GM19239 (cell line): Measurements from ENCODE around the gene CEP112.

Source experiments
- DNase-seq: peaks from one replicate; pipeline ENCODE4 v3.0.0; 2011; ENCODE audit warnings: low spot score; ENCODE audit not compliant: insufficient read length
- FAIRE-seq: peaks from 2 replicates; lab custom pipeline; 2011; peaks lifted over from hg19 to GRCh38; lab: Jason Lieb, UNC

Gene CEP112

DNA sequence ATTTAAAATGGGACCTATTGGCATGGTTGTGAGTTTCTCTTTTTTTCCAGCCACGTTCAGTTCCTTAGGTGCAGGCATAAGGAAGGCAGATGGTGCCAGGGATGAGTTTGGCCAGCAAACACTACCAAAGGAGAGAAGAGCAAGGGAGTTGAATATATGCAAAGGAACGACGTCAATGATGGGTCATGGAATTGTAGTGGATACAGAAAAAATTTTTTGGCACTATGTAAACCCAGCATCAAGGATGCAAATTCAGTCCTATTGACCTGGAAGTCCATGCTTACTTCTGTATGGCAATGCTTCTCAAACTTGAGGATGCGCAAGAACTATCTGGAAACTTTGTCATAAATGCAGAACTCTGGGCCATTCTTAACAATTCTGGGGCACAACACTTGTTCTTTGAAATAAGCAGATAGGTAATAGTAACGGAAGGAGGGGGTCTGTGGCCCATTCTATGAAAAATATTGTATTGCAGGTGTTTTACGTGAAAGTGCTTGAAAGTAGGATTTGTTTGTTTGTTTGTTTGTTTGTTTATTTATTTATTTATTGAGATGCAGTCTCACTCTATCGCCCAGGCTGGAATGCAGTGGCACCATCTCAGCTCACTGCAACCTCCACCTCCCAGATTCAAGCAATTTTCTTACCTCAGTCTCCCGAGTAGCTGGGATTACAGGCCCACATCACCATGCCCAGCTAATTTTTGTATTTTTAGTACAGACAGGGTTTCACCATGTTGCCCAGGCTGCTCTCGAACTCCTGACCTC, 19.3 kb upstream of the CEP112 start:
- FAIRE-seq = no peak
- no peak for DNase-seq

DNA sequence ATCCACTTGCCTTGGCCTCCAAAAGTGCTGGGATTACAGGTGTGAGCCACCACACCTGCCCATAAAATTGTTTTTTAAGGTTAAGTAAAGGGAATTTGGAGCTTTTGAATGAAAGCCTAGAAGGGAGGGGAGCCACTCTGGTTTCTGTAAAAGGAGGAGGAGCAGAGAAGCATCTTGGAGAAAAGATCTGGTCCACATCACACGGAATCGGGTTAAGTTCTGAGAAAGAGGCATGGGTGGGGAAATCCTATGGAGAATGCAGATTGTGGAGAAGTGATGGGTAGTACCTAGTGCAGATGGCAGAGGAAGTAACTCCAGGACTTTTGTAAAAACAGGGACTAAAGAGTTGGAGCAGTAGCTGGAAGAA, 18.3 kb upstream of the CEP112 start:
- FAIRE-seq (no peak), DNase-seq (no peak)

DNA sequence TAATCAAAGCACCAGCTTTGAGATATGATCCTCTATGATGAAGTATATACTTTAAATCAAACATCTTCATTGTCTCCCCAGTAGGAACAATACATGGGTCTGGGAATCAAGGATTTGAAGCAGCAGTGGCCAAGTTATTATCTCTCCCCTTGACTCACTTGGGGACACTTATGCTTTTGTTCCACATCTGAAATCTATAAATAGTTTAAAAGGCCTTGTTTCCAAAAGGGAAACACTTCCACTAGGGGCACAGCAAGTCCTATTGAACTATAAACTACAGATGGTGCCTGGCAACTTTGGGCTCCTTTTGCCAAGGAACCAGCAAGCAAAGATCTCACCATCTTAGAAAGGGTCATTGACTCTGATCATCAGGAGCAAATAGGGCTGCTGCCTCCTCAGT, 16.0 kb upstream of the CEP112 start:
- FAIRE-seq (no peak), DNase-seq (no peak)

DNA sequence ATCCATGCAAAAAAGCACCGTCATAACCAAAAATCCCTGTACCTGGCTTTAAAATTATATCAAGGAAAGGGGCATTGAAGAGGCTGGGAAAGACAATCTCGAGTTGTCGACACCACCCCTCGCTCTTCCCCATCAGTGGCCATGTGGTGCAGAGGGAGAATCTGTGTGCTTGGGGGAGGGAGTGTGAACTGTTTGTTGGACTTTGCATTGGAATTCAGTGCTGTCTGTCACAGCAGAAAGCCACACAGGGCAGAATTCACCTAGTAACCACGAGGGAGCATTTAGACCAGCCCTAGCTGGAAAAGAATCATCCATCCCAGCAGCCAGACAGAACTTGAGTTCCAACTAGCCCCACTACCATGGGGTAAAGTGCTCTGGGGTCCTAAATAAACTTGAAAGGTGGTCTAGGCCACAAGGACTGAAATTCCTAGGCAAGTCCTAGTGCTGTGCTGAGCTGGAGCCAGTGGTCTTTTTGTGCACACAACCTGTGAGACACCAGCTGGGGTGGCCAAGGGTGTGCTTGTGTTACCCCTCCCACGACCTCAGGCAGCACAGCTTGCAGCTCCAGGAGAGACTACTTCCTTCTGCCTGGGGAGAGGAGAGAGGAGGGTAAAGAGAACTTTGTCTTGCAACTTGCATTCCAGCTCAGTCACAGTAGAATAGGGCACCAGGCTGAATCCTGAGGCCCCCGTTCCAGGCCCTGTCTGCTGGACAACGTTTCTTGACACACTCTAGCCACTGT, 11.5 kb upstream of the CEP112 start:
- DNase-seq = no peak
- FAIRE-seq = no peak

DNA sequence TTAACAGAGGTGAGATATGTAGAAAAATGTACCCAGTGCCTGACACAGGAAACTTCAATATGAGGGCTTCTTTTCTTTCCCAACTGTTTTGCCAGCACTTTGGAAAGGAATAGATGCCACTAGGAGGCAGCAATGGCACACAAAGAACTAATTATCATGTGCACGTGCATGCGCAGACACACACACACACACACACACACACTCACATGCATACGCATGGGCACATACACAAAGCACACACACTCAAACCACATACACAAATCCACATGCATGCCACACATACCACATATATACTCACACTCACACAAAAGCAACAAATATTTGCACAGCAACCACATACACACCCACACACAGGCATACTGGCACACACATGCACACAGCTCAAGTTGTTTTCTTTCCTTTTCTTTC, 8.8 kb upstream of the CEP112 start:
- DNase-seq (no peak), FAIRE-seq (no peak)

DNA sequence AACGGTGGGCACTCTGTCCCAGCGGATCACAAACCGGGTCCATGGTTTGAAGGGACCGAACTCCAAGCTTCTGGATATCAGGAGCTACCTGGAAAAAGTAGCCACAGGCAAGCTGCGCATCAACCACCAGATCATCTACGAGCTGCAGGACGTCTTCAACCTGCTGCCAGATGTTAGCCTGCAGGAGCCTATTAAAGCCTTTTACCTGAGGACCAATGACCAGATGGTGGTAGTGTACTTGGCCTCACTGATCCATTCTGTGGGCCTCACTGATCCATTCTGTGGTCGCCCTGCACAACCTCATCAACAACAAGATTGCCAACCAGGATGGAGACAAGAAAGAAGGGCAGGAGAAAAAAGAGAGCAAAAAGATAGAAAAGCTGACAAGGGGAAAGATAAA, 6.3 kb upstream of the CEP112 start:
- FAIRE-seq (no peak), DNase-seq (no peak)

DNA sequence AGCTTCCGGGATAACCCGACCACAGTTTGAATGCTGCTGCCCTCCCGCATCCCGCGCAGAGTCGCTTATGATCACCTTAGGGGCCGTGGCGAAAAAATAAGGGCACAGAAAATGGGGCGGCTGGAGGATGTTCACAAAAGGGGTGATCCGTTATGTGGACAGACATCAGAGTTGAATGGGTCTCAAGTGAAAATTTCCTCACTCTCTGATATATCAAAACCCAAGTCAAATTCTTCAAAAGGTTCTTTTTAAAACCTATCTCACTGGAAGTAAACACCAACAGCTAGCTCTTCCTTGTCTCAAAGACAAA, 400 bp upstream of the CEP112 start:
- FAIRE-seq (no peak), DNase-seq (no peak)

DNA sequence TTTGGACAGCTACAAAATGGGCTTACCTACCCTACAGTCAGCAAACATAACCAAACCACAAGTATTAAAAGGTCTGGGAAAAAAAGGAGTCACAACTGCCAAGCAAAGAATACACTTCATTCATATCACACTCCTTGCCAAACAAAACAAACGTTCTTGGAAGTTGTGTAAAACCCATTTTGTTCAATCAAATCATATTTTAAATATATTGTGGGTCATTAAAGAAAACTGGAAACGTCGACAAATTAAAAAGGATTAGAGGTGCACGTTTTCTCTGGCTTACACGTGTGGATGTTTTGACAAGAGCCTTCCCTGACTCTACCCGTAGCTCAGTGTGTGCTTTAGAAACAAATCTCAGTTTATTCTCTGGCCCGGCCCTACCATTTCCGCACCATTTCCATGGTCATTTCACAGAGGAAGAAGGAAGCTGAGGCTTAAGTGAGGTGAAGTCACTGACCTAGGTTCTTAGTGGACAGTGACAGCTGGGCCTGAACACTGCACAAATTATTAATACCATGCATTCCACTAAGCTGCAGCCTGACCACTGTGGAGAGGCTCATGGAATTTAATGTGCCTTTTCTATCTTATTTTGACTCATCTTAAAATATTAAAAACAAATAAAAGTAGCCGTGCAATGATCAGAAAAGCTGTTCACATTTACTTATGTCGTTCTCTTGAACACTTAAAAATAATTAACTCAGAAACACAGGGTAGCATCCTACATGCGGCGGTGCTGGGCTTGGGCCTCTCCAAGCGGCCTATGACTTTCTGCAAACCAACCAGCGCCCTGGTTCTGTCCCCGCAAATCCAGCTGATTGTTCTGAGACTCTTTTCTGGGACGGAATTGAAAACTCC, 968 bp downstream of the CEP112 start:
- no peak for DNase-seq
- no peak for FAIRE-seq

DNA sequence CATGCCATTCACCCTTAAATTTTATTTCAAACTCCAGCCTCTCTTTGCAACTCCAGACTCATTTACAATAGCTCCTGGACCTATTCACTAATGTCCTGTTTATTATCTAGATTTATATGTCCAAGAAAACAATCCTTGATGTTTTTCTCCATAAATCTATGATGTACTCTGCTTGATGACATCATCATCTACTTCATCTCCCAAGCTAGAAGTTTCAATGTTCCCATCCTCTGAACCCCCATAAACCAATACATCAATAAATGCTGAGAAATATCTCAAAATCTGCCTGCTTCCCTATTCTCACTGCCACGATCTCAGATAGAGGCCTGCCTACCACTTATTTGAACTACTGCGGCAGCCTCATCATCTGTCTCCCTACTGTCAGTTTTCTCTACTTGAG, 4.2 kb downstream of the CEP112 start:
- DNase-seq = no peak

DNA sequence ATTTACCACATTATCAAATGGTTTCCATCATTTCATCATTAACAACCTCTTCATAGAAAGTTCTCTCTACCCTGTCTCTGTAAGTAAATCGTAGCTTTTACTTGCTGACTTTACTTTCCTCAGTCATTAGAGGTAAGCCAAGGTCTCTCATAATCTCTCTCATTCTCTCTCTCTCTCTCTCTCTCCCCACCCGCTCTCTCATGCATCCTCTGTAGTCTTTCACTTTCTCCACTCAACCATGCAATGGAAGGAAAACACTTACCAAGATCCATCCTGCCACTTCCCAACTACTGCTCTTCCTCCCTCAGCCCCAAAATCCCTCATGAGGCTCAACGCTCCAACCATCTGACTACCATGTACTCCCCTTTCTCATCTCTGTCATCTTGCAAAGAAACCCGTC, 6.1 kb downstream of the CEP112 start:
- no peak for FAIRE-seq
- DNase-seq = no peak

More for the DNA sequence above, 4.2 kb downstream of the CEP112 start:
- no peak for FAIRE-seq

DNA sequence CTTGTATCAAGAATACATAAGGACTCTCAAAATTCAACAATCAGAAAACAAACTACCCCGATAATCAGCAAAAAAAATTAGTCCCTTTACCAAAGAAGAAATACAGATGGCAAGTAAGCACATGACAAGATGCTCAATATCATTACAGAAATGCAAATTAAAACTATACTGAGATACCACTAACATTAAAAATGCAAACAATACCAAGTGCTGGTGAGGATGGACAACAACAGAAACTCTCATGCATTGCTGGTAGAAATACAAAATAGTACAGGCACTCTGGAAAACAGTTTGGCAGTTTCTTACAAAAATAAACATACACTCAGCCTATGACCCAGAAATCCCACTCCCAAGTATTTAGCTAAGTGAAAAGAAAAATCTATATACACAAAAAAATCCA, 7.5 kb downstream of the CEP112 start:
- FAIRE-seq (no peak), DNase-seq (no peak)

DNA sequence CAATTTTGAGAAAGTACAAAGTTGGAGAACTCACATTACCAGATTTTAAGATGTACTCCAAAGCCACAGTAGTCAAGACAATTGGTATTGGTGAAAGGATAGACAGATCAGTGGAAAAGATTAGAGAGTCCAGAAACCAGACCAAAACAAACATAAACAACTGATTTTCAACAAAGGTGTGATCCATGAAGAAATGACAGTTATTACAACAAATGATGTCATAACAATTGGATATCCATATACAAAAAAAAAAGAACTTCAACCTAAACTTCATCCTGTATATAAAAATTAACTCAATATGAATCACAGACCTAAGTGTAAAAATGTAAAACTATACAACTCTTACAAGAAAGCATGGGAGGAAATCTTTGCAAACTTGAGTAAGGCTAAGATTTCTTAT, 8.4 kb downstream of the CEP112 start:
- no peak for FAIRE-seq
- no peak for DNase-seq

DNA sequence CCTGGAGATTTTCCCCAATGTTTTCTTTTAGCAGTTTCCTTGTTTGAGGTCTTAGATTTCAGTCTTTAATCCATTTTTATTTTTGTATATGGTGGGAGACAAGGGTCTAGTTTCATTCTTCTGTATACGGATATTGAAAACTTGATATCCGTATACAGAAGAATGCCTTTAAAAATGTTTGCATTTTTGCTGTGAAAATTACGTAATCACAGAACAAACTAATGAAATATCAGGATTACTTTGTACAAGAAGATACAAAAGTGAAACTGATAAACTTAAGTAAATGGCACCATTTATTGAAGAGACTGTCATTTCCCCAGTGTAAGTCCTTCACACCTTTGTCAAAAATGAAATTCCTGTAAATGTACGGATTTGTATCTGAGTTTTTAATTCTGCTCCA, 13.3 kb downstream of the CEP112 start:
- no peak for DNase-seq
- no peak for FAIRE-seq

DNA sequence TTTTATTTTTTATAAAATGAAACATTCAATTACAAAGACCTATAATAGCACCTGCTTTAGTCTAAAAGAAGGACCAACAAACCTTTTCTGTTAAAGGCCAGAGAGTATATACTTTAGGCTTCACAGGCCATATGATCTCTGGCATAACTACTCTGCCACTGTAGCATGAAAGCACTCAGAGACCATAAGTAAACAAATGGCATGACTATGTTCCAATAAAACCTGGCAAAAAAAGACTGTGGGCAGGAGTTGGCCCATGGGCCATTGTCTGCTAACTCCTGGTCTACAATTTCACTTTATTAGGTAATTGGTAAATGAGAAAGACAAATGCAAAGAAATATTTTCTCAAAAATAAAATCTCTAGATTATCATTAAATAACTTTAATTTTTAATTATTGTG, 14.9 kb downstream of the CEP112 start:
- FAIRE-seq (no peak), DNase-seq (no peak)

DNA sequence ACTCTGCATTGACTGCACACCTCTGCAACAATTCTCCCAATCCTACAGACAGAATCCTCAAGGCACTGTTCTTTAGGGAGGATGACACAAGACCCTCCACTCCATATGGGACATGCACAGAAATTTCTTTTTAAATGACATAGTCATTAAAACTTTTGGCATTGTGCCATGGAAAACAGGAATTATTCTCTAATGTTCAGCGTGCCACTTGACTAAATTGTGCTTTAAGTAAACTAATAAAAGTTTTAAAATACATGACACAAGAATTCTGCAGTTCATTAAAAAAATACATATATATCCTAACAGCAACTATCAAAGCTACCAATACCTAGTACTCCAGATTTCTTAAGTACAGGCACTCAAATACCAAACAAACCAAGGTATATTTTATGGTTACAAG, 16.0 kb downstream of the CEP112 start:
- FAIRE-seq = no peak
- DNase-seq = no peak

DNA sequence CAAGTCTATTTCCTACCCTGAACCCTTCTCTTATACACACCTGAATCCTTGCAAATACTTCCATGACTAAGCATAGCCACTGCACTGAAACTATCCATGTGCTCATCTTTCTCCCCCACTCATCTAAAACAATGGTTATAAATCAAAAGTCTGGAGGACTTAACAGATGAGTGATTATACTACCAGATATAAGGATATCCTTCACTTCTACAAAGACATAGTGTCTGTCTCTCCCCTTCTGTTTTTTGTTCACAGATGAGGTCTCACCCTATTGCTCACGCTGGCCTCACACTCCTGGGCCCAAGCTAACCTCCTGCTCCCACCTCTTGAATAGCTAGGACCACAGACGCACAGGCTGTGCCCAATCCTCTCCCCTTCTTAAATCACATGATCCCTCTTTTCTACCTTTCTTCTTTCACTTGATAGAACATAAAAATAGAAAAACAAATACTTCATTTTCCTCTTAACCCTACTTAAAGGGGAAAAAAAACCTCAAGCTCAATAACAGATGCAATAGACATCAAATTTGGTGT, 19.2 kb downstream of the CEP112 start:
- DNase-seq (no peak), FAIRE-seq (no peak)

DNA sequence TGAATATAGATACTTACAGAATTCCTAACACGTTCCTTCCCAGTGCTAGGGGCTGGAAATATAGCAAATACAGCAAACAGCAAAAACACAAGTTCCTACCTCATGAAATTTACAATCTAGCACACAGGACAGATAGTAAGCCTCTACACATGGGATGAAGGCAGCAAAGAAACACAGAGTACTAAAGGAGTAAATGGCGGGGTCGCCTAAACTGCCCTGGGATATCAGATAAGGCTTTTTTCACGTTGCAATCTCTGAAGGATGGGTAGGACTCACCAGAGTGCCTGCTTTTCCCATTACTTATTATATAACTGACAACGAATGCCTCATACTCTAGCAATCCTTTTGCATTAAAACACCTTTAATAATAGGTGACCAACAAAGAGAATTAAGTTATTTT, 19.8 kb downstream of the CEP112 start:
- no peak for DNase-seq
- FAIRE-seq = no peak

DNA sequence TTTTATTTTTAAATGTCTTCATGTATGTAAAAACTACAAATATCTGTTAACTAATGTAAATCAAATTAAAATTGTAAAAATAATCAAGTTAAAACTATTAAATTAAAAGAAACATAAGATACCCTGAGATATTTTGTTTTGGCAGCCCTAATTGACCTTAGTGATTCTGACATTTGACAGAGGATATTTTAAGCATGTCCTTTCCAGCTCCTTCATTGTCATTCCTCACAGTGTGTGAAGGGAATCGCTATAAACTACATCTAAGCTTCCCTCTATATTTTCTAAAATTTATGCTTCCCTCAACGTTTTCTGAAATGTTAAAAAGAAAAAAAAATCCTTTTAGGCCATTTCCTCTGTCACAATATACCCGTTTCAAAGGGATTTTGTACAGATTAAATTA, 20.2 kb downstream of the CEP112 start:
- FAIRE-seq (no peak), DNase-seq (no peak)

DNA sequence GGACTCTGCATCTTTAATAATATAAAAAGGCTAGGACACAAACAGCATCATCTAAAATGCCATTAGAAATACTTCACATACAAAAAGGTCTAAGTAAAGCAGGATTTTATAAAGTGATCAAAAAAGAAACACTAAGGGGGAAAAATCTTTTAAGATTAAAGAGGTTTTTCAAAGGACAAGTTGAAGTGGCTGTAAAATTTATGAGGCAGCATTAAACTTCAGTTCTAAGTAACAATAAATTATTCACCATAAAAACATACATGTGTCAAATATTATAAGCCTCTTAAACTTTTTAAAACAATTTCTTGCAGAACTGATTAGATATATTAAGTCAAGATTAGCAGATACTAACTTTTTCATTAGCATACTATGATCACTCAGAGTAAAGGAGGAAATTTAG, 20.8 kb downstream of the CEP112 start:
- FAIRE-seq = no peak
- no peak for DNase-seq

DNA sequence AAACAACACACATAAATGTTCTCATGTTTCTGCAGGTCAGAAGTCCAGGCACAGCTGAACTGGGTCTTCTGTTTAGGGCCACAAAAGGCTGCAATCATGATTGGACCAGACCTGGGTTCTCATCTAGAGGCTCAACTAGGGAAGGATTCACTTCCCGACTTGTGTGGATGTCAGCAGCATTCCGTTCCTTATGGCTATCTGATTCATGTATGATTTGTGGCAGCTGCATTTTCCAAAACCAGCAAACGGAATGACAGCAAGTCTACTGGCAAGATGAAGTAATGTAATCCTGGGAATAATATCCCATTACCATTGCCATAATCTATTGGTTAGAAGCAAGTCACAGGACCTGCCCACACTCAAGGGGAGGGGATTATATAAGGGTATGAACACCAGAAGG, 22.1 kb downstream of the CEP112 start:
- FAIRE-seq = no peak
- no peak for DNase-seq

DNA sequence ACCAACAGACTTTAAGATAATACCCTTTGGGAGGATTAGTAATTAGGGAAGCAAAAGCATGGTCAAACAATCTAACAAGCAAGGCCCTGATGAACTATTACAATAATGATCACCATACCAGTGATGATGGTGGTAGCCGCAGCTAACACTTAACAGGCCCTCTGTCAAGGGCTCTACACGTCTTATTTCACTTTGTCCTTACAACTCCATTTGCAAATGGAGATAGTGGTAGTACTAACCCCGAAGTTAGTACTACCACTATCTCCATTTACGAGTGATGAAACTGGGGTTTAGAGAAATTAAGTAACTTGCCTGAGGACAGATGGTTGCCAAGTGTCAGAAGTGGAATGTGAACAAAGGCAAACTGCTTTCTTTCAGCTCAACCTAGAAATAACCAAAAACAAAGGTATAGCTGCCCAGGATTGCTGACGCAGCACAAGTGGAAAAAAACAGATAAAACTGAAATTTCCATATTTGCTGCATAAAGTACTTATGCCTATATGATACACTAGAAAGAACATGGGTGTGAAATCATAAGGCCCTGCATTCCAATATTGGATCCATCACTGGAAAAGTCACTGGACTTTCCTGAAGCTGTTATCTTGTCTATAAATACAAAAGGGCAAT, 24.6 kb downstream of the CEP112 start:
- DNase-seq (no peak), FAIRE-seq (no peak)
